Measurements from ENCODE around the gene PTPN3. TPM values are rescaled to one million over a fixed set of nuclear protein-coding genes. Genes with fewer than 3 reads are reported as not detected.

The PTPN3 gene
- total and polyA plus RNA-seq, 2 experiments from 2014 or later = 0.86 to 1.3 TPM

- Histone ChIP-seq H3K79me2 (ENCODE audit: insufficient read depth) (no peaks in the 10 kb centered on the region), H3K4me3 (no peak overlapping the region), H2AFZ (no peak overlapping the region), H3K4me1 (ENCODE audit: insufficient read depth) (peaks cover 13% of the 10 kb centered on the region; the same call in 1 of the 2 replicates), H3K27ac (peak overlapping the region; percentile 46), H3K27me3 (replicated peaks; ENCODE audit: insufficient read depth) (no peaks in the 10 kb centered on the region), H3K9me2 (ENCODE audit: insufficient read depth) (no peaks in the 10 kb centered on the region), H3K4me2 (ENCODE audit: unreplicated experiment) (no peak overlapping the region), H3K36me3 (ENCODE audit: low read depth) (no peaks in the 10 kb centered on the region), H3K9me3 (ENCODE audit: low read depth) (no peaks in the 10 kb centered on the region), H3F3A (ENCODE audit: insufficient read depth) (peaks cover 32% of the 10 kb centered on the region), H4K20me1 (ENCODE audit: insufficient read depth) (no peaks in the 10 kb centered on the region), H3K9ac (no peak overlapping the region)
- TF ChIP-seq EZH2phosphoT487 (IDR thresholded peaks at IDR 0.05; ENCODE audit: insufficient read depth, low read depth) (no peak), EZH2 (IDR thresholded peaks at IDR 0.05; ENCODE audit: insufficient read depth, poor library complexity, severe bottlenecking) (no peak)
- 81 to 82% methylated on average over 3 of the region's 3 CpGs for WGBS, 2 experiments (ENCODE audit: low coverage in 1 of 2, low lambda C conversion rate in 2 of 2, missing lambda C conversion rate in 2 of 2)
- peak; percentile 58 for DNase-seq
- in situ Hi-C loops (cut with MboI) = no loop called here
Observed at GRCh38 chr9:109453210-109453842, 44.8 kb downstream of the PTPN3 start.

- Histone ChIP-seq H3F3A (ENCODE audit: insufficient read depth) (peaks cover 38% of the 10 kb centered on the region), H3K4me3 (no peak overlapping the region), H3K9me2 (ENCODE audit: insufficient read depth) (no peaks in the 10 kb centered on the region), H3K4me2 (ENCODE audit: unreplicated experiment) (no peak overlapping the region), H3K4me1 (ENCODE audit: insufficient read depth) (peaks cover 19% of the 10 kb centered on the region), H3K36me3 (ENCODE audit: low read depth) (no peaks in the 10 kb centered on the region), H3K27me3 (replicated peaks; ENCODE audit: insufficient read depth) (no peaks in the 10 kb centered on the region), H3K79me2 (ENCODE audit: insufficient read depth) (no peaks in the 10 kb centered on the region), H3K9me3 (ENCODE audit: low read depth) (no peaks in the 10 kb centered on the region), H3K9ac (no peak overlapping the region), H3K27ac (peak overlapping the region; percentile 46), H2AFZ (no peak overlapping the region), H4K20me1 (ENCODE audit: insufficient read depth) (no peaks in the 10 kb centered on the region)
- DNase-seq = peak; percentile 73
- no peak for TF ChIP-seq EZH2 (IDR thresholded peaks at IDR 0.05; ENCODE audit: insufficient read depth, poor library complexity, severe bottlenecking)
- no peak for TF ChIP-seq EZH2phosphoT487 (IDR thresholded peaks at IDR 0.05; ENCODE audit: insufficient read depth, low read depth)
- in situ Hi-C loops (cut with MboI) = no loop called here
- 70 to 74% methylated on average over 3 of the region's 3 CpGs for WGBS, 2 experiments (ENCODE audit: low coverage in 1 of 2, low lambda C conversion rate in 2 of 2, missing lambda C conversion rate in 2 of 2)
Observed at GRCh38 chr9:109452761-109453160, 45.3 kb downstream of the PTPN3 start.

- H3K9ac ChIP-seq = no peak overlapping the region
- peaks cover 22% of the 10 kb centered on the region for H3K4me1 ChIP-seq (ENCODE audit: insufficient read depth)
- H2AFZ ChIP-seq = no peak overlapping the region
- no peak overlapping the region for H3K4me3 ChIP-seq
- H3K4me2 ChIP-seq (ENCODE audit: unreplicated experiment) = no peak overlapping the region
- no peak for TF ChIP-seq EZH2 (IDR thresholded peaks at IDR 0.05; ENCODE audit: insufficient read depth, poor library complexity, severe bottlenecking)
- TF ChIP-seq EZH2phosphoT487 (IDR thresholded peaks at IDR 0.05; ENCODE audit: insufficient read depth, low read depth) = no peak
- H4K20me1 ChIP-seq (ENCODE audit: insufficient read depth) = no peaks in the 10 kb centered on the region
- H3K36me3 ChIP-seq (ENCODE audit: low read depth) = no peaks in the 10 kb centered on the region
- no peaks in the 10 kb centered on the region for H3K9me2 ChIP-seq (ENCODE audit: insufficient read depth)
- peaks cover 38% of the 10 kb centered on the region for H3F3A ChIP-seq (ENCODE audit: insufficient read depth)
- no peaks in the 10 kb centered on the region for H3K9me3 ChIP-seq (ENCODE audit: low read depth)
- no peak for DNase-seq
- 93 to 96% methylated on average over 9 of the region's 9 CpGs for WGBS, 2 experiments (ENCODE audit: low coverage in 1 of 2, low lambda C conversion rate in 2 of 2, missing lambda C conversion rate in 2 of 2)
- in situ Hi-C loops (cut with MboI) = no loop called here
- H3K79me2 ChIP-seq (ENCODE audit: insufficient read depth) = no peaks in the 10 kb centered on the region
- H3K27ac ChIP-seq = no peak overlapping the region
- no peaks in the 10 kb centered on the region for H3K27me3 ChIP-seq (replicated peaks; ENCODE audit: insufficient read depth)
Observed at GRCh38 chr9:109451311-109452025, 46.6 kb downstream of the PTPN3 start.

DNA sequence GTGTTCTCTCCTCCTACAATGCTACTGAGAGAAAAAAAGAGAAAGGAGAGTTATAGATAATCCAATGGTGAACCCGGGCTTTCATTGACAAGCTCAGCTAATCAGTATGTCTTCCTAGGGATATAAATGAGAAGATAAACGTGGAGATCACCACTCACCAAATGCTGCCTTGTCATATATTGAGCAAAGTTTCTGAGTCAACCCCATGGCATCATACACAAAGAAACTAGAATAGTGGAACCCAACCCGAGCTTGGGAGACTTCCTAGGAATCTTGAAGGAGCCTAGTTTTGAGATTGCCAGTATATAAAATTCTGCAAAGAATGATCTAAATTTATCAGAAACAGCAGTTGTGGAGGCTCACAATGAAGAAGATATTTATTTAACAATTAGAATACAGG, 47.8 kb downstream of the PTPN3 start:
- Histone ChIP-seq H3K36me3 (ENCODE audit: low read depth) (no peaks in the 10 kb centered on the region), H4K20me1 (ENCODE audit: insufficient read depth) (no peaks in the 10 kb centered on the region), H3K27ac (no peak overlapping the region), H3K4me2 (ENCODE audit: unreplicated experiment) (no peak overlapping the region), H3K9me3 (ENCODE audit: low read depth) (no peaks in the 10 kb centered on the region), H3F3A (ENCODE audit: insufficient read depth) (peaks cover 38% of the 10 kb centered on the region), H3K9ac (no peak overlapping the region), H3K79me2 (ENCODE audit: insufficient read depth) (no peaks in the 10 kb centered on the region), H3K4me1 (ENCODE audit: insufficient read depth) (peaks cover 22% of the 10 kb centered on the region), H3K27me3 (replicated peaks; ENCODE audit: insufficient read depth) (no peaks in the 10 kb centered on the region), H2AFZ (no peak overlapping the region), H3K9me2 (ENCODE audit: insufficient read depth) (no peaks in the 10 kb centered on the region), H3K4me3 (no peak overlapping the region)
- in situ Hi-C loops (cut with MboI) = no loop called here
- DNase-seq = peak; percentile 62
- TF ChIP-seq EZH2 (IDR thresholded peaks at IDR 0.05; ENCODE audit: insufficient read depth, poor library complexity, severe bottlenecking) = no peak
- WGBS, 2 experiments (ENCODE audit: low coverage in 1 of 2, low lambda C conversion rate in 2 of 2, missing lambda C conversion rate in 2 of 2) = 50 to 54% methylated on average over 3 of the region's 3 CpGs
